ENCODE measurements around the gene MCC.

- TF ChIP-seq CTCF (IDR thresholded peaks at IDR 0.05) (no peak), POLR2A (IDR thresholded peaks at IDR 0.05) (no peak)
Observed at GRCh38 chr5:113329981-113330380, 158.3 kb downstream of the MCC start.

All from uterus (tissue), 2 donors.